Gastroesophageal sphincter (tissue), 4 donors: ENCODE data around the gene FAM9C. TPM values are rescaled to one million over a fixed set of nuclear protein-coding genes. Genes with fewer than 3 reads are reported as not detected.
A peak's percentile ranks its signal among the peaks of the same experiment; 100 is the strongest.

Experiments used
- ATAC-seq: fragments of 150-250 bp; one replicate; pipeline ENCODE4 v1.9.1; 2016; ENCODE audit warnings: mild to moderate bottlenecking, moderate library complexity
- H3K27ac ChIP-seq, 4 donors: fragments of 200-600 bp; sonication (generic) in 3 of 4; 1 replicate in 3 of 4; 2 replicates in 1 of 4; pipeline ENCODE4 v1.5.1; 2016 to 2019
- H3K27me3 ChIP-seq: fragments of 200-600 bp; sonication (generic); one replicate; pipeline ENCODE4 v1.5.1; 2019
- H3K36me3 ChIP-seq, 2 donors: fragments of 200-600 bp; sonication (generic); one replicate each; pipeline ENCODE4 v1.5.1; 2019; ENCODE audit warnings: control low read depth in 1 of 2
- H3K4me1 ChIP-seq, 3 donors: fragments of 200-600 bp; sonication (generic); 1 replicate in 2 of 3; 2 replicates in 1 of 3; pipeline ENCODE4 v1.5.1; 2016 to 2019; ENCODE audit warnings: control low read depth in 2 of 3
- H3K4me3 ChIP-seq, 2 donors: fragments of 200-600 bp; sonication (generic); one replicate each; pipeline ENCODE4 v1.5.1; 2019; ENCODE audit warnings: mild to moderate bottlenecking in 1 of 2, moderate library complexity in 1 of 2
- H3K9me3 ChIP-seq, 3 donors: fragments of 200-600 bp; sonication (generic); one replicate each; pipeline ENCODE4 v1.5.1; 2017 to 2019; ENCODE audit warnings: control low read depth in 2 of 3
- CTCF ChIP-seq, 4 experiments: fragments of 200-600 bp in 2 of 4; fragments of 450-650 bp in 2 of 4; sonication (generic) in 1 of 4; IDR thresholded peaks; one replicate each; pipeline ENCODE4 v1.5.1; 2017 to 2019; ENCODE audit warnings: antibody characterized with exemption in 4 of 4, mild to moderate bottlenecking in 2 of 4, moderate library complexity in 2 of 4
- EP300 ChIP-seq: sonication (generic); formaldehyde crosslinking; IDR thresholded peaks from one replicate; pipeline ENCODE4 v1.6.1; 2017; ENCODE audit warnings: antibody characterized with exemption, mild to moderate bottlenecking
- POLR2A ChIP-seq, 2 donors: fragments of 450-650 bp; IDR thresholded peaks; one replicate each; pipeline ENCODE4 v1.6.1; 2017; ENCODE audit warnings: antibody characterized with exemption in 2 of 2, mild to moderate bottlenecking in 2 of 2, moderate library complexity in 1 of 2
- POLR2AphosphoS5 ChIP-seq: sonication (generic); formaldehyde crosslinking; IDR thresholded peaks from one replicate; pipeline ENCODE4 v1.6.1; 2017; ENCODE audit warnings: antibody characterized with exemption
- WGBS, 2 donors: methylation state at CpG; one replicate each; pipeline ENCODE4 v1.1.5; 2018; ENCODE audit warnings: low coverage in 1 of 2; 5-methylcytosine and 5-hydroxymethylcytosine counted together
- total RNA-seq, 4 donors: library from RNA; depleted of rRNA; stranded (reverse); fragments of >200 nt; gene quantifications; one replicate each; pipeline ENCODE4 v1.1.0, GENCODE V29; 2016

FAM9C gene
- total RNA-seq, 4 donors from 2014 or later: not detected

GRCh38 chrX:13081395-13082205 is 37.2 kb upstream of the FAM9C start:
- no peak for ATAC-seq

GRCh38 chrX:13080128-13080795 is 35.8 kb upstream of the FAM9C start:
- Histone ChIP-seq H3K4me3 (no peak overlapping the region), H3K4me1 (peaks cover 0 to 40% (median 0%) of the 10 kb centered on the region in 3 donors), H3K27ac (peak overlapping the region in 2 of 4 donors; percentile 81 to 82), H3K27me3 (no peaks in the 10 kb centered on the region), H3K36me3 (no peaks in the 10 kb centered on the region), H3K9me3 (no peaks in the 10 kb centered on the region)
- WGBS, 2 donors: 84 to 85% methylated on average over 3 to 4 of the region's 4 CpGs
- ATAC-seq: no peak
- no peak for TF ChIP-seq CTCF (IDR thresholded peaks at IDR 0.05)

More at GRCh38 chrX:13081395-13082205, 37.2 kb upstream of the FAM9C start:
- Histone ChIP-seq H3K4me3 (no peak overlapping the region), H3K4me1 (peaks cover 0 to 40% (median 0%) of the 10 kb centered on the region in 3 donors), H3K27ac (peak overlapping the region in 2 of 4 donors; percentile 24 to 35), H3K27me3 (no peaks in the 10 kb centered on the region), H3K36me3 (no peaks in the 10 kb centered on the region), H3K9me3 (no peaks in the 10 kb centered on the region)
- TF ChIP-seq CTCF (IDR thresholded peaks at IDR 0.05) (no peak), EP300 (no peak), POLR2AphosphoS5 (no peak), POLR2A (IDR thresholded peaks at IDR 0.05) (no peak)
- 12 to 54% methylated on average over 4 to 5 of the region's 6 CpGs for WGBS, 2 donors

- peak overlapping the region; percentile 80 to 82 (median 80) for H3K27ac ChIP-seq
- peaks cover 0 to 40% (median 0%) of the 10 kb centered on the region in 3 donors for H3K4me1 ChIP-seq
- no peaks in the 10 kb centered on the region for H3K9me3 ChIP-seq
- H3K27me3 ChIP-seq: no peaks in the 10 kb centered on the region
- WGBS, 2 donors: 0 to 25% methylated on average over 2 to 3 of the region's 10 CpGs
- ATAC-seq: peak; percentile 73
- H3K36me3 ChIP-seq: no peaks in the 10 kb centered on the region
- TF ChIP-seq EP300: no peak
- no peak for TF ChIP-seq CTCF (IDR thresholded peaks at IDR 0.05)
- TF ChIP-seq POLR2AphosphoS5: no peak
- TF ChIP-seq POLR2A (IDR thresholded peaks at IDR 0.05): no peak
- peak overlapping the region in 1 of 2 donors; percentile 12 for H3K4me3 ChIP-seq
These were observed 34.5 kb upstream of the FAM9C start for GRCh38 chrX:13078739-13079444.

- TF ChIP-seq POLR2A (IDR thresholded peaks at IDR 0.05): no peak
- peak; percentile 38 for TF ChIP-seq POLR2AphosphoS5
- no peaks in the 10 kb centered on the region for H3K9me3 ChIP-seq
- peak overlapping the region; percentile 18 to 81 (median 48) for H3K27ac ChIP-seq
- H3K4me3 ChIP-seq: no peak overlapping the region
- H3K4me1 ChIP-seq: peaks cover 0 to 34% (median 0%) of the 10 kb centered on the region in 3 donors
- no peaks in the 10 kb centered on the region for H3K36me3 ChIP-seq
- WGBS, 2 donors: 17 to 40% methylated on average over 1 to 2 of the region's 2 CpGs
- ATAC-seq: peak; percentile 56
- H3K27me3 ChIP-seq: no peaks in the 10 kb centered on the region
These were observed 32.7 kb upstream of the FAM9C start for GRCh38 chrX:13077168-13077567.
